IMR-90 (cell line): ENCODE results near the gene VPS35L.

ENCODE experiments used
- CTCF ChIP-seq: conservative IDR thresholded peaks from 2 replicates; pipeline ENCODE4 v1.5.1; 2012; ENCODE audit warnings: mild to moderate bottlenecking, low read depth, low read length, improper control_type of control experiment
- ELK1 ChIP-seq: fragments of 150-350 bp; IDR thresholded peaks from 2 replicates; pipeline ENCODE4 v1.6.1; 2016; ENCODE audit warnings: low read depth, mild to moderate bottlenecking, low read length, moderate library complexity, borderline replicate concordance
- MAZ ChIP-seq: IDR thresholded peaks from 2 replicates; pipeline ENCODE4 v1.6.1; 2012; ENCODE audit warnings: low read depth, mild to moderate bottlenecking, low read length, improper control_type of control experiment, moderate library complexity, borderline replicate concordance
- POLR2A ChIP-seq: IDR thresholded peaks from 2 replicates; pipeline ENCODE4 v1.6.1; 2012; ENCODE audit warnings: mild to moderate bottlenecking, low read depth, low read length
- RCOR1 ChIP-seq: IDR thresholded peaks from 2 replicates; pipeline ENCODE4 v1.6.1; 2012; ENCODE audit warnings: mild to moderate bottlenecking, low read length, improper control_type of control experiment; ENCODE audit not compliant: insufficient replicate concordance
- SMC3 ChIP-seq: fragments of 150-350 bp; IDR thresholded peaks from 2 replicates; pipeline ENCODE4 v1.6.1; 2016; ENCODE audit warnings: low read depth, mild to moderate bottlenecking, antibody characterized with exemption, low read length, moderate library complexity

- TF ChIP-seq POLR2A: no peak
- TF ChIP-seq RCOR1: no peak
- TF ChIP-seq ELK1: no peak
- no peak for TF ChIP-seq CTCF
- no peak for TF ChIP-seq SMC3
- TF ChIP-seq MAZ: no peak
Observed at GRCh38 chr16:19690196-19690595, 134.7 kb downstream of the VPS35L start.
